ENCODE measurements around the gene DSC3. TPM values are rescaled to one million over a fixed set of nuclear protein-coding genes. Genes with fewer than 3 reads are reported as not detected.
"Not testable (repeated sequence)": the region's sequence is repeated elsewhere in the genome, so short reads cannot be mapped to it uniquely, and the experiment has no call there.

The DSC3 gene
- total RNA-seq, 1 donor from 2014 or later: 2.0 TPM

- no peak for DNase-seq (ENCODE audit: low read depth, low spot score)
Measured at GRCh38 chr18:31041271-31042083, 1.1 kb downstream of the DSC3 start.

DNA sequence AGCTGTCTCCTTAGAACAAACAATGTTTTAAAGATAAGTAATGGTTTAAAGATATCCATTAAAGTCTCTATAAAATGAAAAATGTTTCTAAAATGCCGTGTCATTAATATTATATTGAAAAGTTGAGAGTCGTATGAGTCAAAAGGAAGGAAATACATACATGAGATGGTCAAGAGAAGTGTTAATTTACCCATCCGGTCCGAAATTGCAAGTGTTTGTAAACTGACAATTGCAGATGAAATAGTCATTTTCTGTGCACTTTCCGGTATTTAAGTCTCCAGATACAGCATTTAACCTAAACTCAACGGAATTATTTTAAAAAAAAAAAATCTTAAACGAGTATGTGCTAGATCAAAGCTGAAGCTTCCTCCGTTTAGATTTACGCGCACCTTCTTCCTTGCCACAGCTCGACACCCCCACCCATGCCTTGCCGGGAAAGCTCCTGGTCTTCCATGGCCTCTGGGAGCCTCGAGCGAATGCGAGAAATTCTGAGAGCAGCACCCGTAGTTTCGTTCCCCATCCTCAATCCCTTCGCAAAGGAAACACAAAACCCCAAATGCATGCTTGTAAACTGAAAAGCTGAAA is 1.8 kb downstream of the DSC3 start:
- no peak for DNase-seq (ENCODE audit: low read depth, low spot score)

- no peak for DNase-seq (ENCODE audit: low read depth, low spot score)
Measured at GRCh38 chr18:31039426-31039825, 3.1 kb downstream of the DSC3 start.

DNA sequence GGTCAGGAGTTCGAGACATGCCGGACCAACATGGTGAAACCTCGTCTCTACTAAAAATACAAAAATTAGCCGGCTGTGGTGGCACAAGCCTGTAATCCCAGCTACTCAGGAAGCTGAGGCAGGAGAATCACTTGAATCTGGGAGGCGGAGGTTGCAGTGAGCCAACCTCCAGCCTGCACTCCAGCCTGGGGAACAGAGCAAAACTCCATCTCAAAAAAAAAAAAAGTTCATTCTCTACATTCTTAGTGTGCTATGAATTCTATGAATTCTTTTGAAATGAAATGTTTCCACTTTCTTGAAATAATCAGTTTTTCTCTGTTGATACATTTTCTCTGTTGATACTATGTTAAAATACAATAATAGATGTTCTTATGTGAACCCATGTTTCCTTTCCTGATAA is 4.9 kb downstream of the DSC3 start:
- DNase-seq (ENCODE audit: low read depth, low spot score): not testable (repeated sequence)

GRCh38 chr18:31034541-31034940 is 8.0 kb downstream of the DSC3 start:
- no peak for DNase-seq (ENCODE audit: low read depth, low spot score)

DNA sequence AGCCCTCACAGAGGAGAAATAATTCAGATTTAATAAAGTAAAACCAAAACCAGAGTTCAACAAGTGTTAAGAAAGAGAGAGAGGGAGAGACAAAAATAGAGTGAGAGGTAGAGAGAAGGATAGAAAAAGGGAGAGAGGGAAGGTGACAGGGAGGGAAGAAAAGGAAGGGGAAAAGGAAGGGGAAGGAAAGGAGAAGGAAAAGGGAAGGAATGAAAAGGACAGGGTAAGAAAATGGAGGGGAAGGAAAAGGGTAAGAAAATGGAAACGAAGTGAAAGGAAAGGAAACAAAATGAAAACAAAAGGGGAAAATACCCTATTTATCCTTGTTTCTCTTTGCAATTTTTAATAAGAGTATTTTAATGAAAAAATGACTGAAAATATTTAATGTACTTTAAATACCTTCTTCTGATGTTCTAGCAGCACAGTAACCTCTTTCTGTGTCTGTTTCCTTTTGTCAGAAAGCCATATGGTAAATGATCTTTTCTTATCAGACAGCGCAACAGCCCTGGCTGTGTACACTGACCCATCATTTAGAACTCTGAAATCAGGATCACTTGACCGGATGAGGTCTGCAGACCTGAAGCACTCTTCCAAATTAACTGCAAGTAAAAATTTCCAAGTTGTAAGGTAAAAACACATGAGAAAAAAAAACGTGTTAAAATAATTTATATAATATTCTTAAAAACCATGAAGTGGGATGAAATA is 11.8 kb downstream of the DSC3 start:
- DNase-seq (ENCODE audit: low read depth, low spot score): no peak

DNA sequence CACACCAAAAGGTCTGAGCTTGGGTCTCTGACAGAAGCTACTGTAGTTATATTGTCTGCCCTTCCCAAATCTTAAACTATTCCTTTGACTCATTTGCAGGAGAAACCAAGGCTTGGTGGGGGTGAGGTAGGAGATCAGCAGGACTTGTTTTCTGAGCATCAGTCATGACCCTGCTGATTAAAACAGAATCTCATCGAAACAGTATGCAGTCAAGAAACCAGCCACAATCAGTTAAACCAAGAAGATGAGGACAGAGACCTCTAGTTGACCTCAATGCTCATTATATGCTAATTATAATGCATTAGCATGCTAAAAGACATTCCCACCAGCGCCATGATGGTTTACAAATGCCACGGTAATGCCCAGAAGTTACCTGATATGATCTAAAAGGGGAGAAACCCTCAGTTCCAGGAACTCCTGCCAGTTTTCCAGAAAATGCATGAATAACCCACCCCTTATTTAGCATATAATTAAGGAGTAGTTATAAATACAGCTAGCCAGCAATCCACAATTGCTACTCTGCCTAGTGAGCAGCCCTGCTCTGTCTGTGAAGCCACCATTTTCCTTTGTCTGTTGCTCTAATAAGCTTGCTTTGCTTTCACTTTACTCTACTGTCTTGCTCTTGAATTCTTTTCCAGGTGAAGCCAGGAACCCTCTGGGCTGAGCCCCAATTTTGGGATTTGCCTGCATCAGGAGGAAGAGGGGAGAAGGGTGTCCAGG is 26.7 kb downstream of the DSC3 start:
- DNase-seq (ENCODE audit: low read depth, low spot score): no peak

GRCh38 chr18:31011455-31011854 is 31.1 kb downstream of the DSC3 start:
- DNase-seq (ENCODE audit: low read depth, low spot score): not testable (repeated sequence)

DNA sequence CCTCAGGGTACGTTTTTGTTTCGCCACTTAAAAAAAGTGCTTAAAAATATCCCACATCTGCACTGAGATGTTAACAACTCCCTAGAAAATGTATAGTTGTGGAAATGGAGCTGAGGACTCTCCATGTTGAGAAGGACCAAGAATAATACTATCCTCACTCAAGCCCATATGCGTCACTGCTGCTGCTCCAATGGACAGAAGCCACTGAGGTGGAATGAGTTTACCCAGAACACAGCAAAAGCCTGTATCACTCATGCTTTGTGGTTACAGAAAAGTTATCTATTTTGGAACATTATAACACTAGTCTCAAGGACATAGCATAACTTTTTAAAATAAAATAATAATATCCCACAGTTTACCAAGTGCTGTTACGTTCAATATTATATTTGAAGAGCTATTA is 31.9 kb downstream of the DSC3 start:
- DNase-seq (ENCODE audit: low read depth, low spot score): no peak

DNA sequence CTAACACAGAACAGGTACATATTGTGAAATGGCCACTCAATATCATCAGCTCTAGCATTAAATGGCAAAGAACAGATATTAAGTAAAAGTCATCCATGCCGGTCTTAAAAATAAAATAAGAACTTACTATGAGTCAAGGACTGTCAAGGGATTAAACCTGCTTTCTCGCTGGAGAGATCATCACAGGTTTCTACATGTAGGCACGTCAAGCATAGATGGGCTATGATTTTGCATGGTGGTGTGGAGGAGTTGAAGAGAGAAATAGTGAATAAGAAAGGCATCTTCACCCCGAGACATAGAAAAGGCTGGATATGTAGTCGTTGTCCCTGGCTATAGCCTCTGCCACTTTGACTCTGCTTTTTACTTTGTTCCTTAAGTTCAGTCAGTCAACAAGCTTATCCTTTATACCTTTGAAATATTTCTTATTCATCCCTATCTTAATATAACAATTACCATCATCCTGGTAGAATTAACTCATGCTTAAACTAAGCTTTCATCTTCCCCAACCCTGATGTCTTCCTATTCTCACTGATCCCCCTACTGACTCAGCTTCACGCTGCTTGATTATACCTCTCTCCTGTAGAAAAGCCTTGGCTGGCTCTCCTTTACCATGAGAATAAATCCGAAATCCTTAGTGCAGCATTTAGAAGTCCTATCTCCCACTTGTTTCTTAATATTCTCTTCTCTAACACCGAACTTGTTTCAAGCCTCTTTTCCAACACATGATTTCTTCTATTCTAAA is 42.5 kb downstream of the DSC3 start:
- DNase-seq (ENCODE audit: low read depth, low spot score): no peak

- no peak for DNase-seq (ENCODE audit: low read depth, low spot score)
Measured at GRCh38 chr18:30999186-30999585, 43.4 kb downstream of the DSC3 start.

DNA sequence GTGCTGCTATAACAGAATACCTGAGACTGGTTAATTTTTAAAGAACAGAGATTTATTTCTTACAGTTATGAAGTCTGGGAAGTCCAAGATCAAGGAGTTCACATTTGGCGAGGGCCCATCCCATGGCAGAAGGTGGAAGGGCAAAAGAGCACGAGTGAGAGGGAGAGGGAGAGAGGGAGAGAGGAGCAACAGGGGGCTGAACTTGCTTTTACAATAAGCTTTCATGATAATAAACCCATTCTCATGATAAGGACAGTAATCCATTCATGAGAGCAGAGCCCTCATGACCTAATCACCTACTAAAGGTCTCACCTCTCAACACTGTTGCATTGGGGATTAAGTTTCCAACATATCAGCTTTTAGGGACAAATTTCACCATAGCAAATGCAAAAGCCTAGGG is 45.3 kb downstream of the DSC3 start:
- no peak for DNase-seq (ENCODE audit: low read depth, low spot score)

DNA sequence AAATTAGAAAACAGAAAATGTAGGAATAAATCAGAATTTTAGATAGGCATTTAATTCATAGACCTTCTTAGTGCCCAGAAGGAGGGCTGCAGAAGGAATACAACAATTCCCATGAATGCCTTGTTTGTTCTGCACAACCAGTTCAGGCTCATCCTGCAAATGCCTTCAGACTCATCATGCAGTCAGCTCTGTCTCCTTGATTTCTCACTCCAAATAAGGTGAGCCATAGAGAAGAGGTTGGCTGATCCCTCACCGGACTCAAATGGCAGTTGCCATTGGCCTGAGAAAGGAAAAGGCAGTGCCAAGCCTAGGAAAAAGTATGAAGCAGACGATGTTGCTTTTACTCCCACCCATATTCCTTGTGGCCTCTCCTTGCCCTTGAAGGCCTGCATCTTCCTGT is 50.3 kb downstream of the DSC3 start:
- no peak for DNase-seq (ENCODE audit: low read depth, low spot score)

- DNase-seq (ENCODE audit: low read depth, low spot score): no peak
Measured at GRCh38 chr18:30991397-30991796, 51.1 kb downstream of the DSC3 start.

GRCh38 chr18:30989141-30989540 is 53.4 kb downstream of the DSC3 start:
- no peak for DNase-seq (ENCODE audit: low read depth, low spot score)

DNA sequence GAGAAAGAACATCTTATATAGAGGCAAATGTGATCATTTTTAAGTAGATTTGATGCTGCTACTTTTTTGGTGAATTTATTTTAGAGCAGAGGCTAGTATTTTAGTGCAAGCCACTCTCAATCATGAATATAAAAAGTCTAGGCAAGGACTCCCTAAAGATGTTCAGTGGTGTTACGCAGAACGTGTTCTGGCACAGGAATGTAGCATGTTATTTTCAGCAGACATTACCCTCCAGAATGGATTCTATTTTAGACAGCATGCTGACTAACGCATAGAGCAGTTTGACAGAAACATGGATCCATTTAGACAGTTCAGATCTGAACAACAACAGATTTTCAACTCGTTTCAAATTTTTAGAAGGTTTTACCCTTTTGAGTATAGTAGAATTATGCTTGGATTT is 54.1 kb downstream of the DSC3 start:
- DNase-seq (ENCODE audit: low read depth, low spot score): no peak

DNA sequence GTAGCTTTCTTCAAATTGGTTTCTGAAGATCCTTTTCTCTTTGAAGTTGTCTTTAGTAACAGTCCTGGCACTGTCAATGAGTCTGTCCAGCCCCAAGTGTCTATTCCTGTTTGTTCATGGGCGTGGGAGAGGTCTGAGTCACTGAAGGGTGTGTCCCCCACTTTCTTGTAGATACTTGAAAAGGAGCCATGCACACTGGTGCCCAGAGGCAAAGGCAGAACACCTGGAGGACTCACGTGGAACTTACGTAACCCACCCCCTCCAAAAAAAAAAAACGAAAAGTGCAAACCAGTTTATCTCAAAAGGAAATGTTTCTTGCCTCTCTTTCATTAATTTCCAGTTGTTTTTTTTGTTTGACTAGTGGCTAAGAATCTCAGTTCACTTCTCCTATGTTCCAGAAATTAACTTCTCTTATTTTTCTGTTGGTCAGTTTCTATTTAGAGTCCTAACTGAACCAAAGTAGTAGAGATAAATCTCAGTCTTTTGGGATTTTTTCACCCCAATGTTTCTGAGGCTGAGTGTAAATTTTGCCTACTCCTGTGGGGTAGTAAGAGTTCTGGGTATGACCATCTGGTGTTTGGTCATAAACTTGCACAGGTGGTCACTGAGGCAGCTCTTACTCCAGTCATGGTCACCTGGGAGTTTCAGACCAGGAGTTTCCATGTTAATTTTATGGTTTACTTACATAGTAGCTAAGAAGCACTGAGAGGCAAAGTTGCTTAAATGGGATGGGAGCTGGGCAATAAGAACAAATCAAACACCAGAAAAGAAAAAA is 54.9 kb downstream of the DSC3 start:
- no peak for DNase-seq (ENCODE audit: low read depth, low spot score)

GRCh38 chr18:30985753-30986152 is 56.8 kb downstream of the DSC3 start:
- no peak for DNase-seq (ENCODE audit: low read depth, low spot score)

GRCh38 chr18:30982285-30982992 is 60.1 kb downstream of the DSC3 start:
- no peak for DNase-seq (ENCODE audit: low read depth, low spot score)

GRCh38 chr18:30978091-30978490 is 64.5 kb downstream of the DSC3 start:
- DNase-seq (ENCODE audit: low read depth, low spot score): not testable (repeated sequence)

Measured in pulmonary artery endothelial cell (primary cell).